Progenitor cell of endocrine pancreas (in vitro differentiated cells): ENCODE data around the gene PYGO1. TPM values are rescaled to one million over a fixed set of nuclear protein-coding genes. Genes with fewer than 3 reads are reported as not detected.

Experiments used
- DNase-seq: peaks from one replicate; pipeline ENCODE4 v3.0.0; 2021; ENCODE audit warnings: low spot score; ENCODE audit not compliant: unreplicated experiment
- H3K27ac Mint-ChIP-seq: 2 replicates; pipeline ENCODE4 v1.8.0; 2021; ENCODE audit warnings: mild to moderate bottlenecking, moderate library complexity, mixed read lengths
- H3K27me3 Mint-ChIP-seq: 2 replicates; pipeline ENCODE4 v1.8.0; 2021; ENCODE audit warnings: mixed read lengths
- H3K36me3 Mint-ChIP-seq: 2 replicates; pipeline ENCODE4 v1.8.0; 2022; ENCODE audit warnings: mixed read lengths; ENCODE audit not compliant: insufficient read depth
- H3K4me1 Mint-ChIP-seq: 2 replicates; pipeline ENCODE4 v1.8.0; 2021; ENCODE audit warnings: low read depth, mixed read lengths
- H3K4me3 Mint-ChIP-seq: 2 replicates; pipeline ENCODE4 v1.8.0; 2021; ENCODE audit warnings: low read depth, mild to moderate bottlenecking, moderate library complexity, mixed read lengths
- H3K9me3 Mint-ChIP-seq: 2 replicates; pipeline ENCODE4 v1.8.0; 2021; ENCODE audit warnings: low read depth, mixed read lengths
- CTCF ChIP-seq: fragments of 200-600 bp; sonication (generic); IDR thresholded peaks from one replicate; pipeline ENCODE4 v1.5.0; 2021; ENCODE audit warnings: antibody characterized with exemption, mild to moderate bottlenecking; ENCODE audit not compliant: unreplicated experiment
- total RNA-seq: library from RNA; stranded (reverse); gene quantifications from 2 replicates; pipeline ENCODE4 v1.2.1, GENCODE V29; 2021

PYGO1 gene
- total RNA-seq, 1 donor from 2014 or later, result 19.9 TPM

GRCh38 chr15:55522742-55523450 is 65.2 kb downstream of the PYGO1 start:
- peaks cover 8% of the 10 kb centered on the region for H3K27me3 Mint-ChIP-seq
- no peaks in the 10 kb centered on the region for H3K4me1 Mint-ChIP-seq
- no peak for TF ChIP-seq CTCF
- DNase-seq, result no peak
- no peaks in the 10 kb centered on the region for H3K36me3 Mint-ChIP-seq
- H3K27ac Mint-ChIP-seq, result no peak overlapping the region
- H3K4me3 Mint-ChIP-seq, result no peak overlapping the region
- H3K9me3 Mint-ChIP-seq, result peaks cover 23% of the 10 kb centered on the region

- peak; percentile 45 for TF ChIP-seq CTCF
- peaks cover 20% of the 10 kb centered on the region for H3K9me3 Mint-ChIP-seq
Measured at GRCh38 chr15:55518641-55519040, 69.5 kb downstream of the PYGO1 start.

GRCh38 chr15:55518009-55518408 is 70.1 kb downstream of the PYGO1 start:
- Mint-ChIP-seq H3K4me3 (no peak overlapping the region), H3K27me3 (peaks cover 3% of the 10 kb centered on the region), H3K4me1 (no peaks in the 10 kb centered on the region), H3K9me3 (peaks cover 20% of the 10 kb centered on the region), H3K27ac (no peak overlapping the region), H3K36me3 (no peaks in the 10 kb centered on the region)
- no peak for DNase-seq
- TF ChIP-seq CTCF, result no peak

More at GRCh38 chr15:55518641-55519040, 69.5 kb downstream of the PYGO1 start:
- H3K4me3 Mint-ChIP-seq, result no peak overlapping the region
- H3K27ac Mint-ChIP-seq, result no peak overlapping the region
- peaks cover 7% of the 10 kb centered on the region for H3K27me3 Mint-ChIP-seq
- DNase-seq, result no peak
- H3K4me1 Mint-ChIP-seq, result no peaks in the 10 kb centered on the region
- H3K36me3 Mint-ChIP-seq, result no peaks in the 10 kb centered on the region

- DNase-seq, result no peak
- TF ChIP-seq CTCF, result no peak
- H3K4me1 Mint-ChIP-seq, result no peaks in the 10 kb centered on the region
- no peaks in the 10 kb centered on the region for H3K36me3 Mint-ChIP-seq
- no peak overlapping the region for H3K4me3 Mint-ChIP-seq
- peaks cover 6% of the 10 kb centered on the region for H3K9me3 Mint-ChIP-seq
- H3K27ac Mint-ChIP-seq, result no peak overlapping the region
- no peaks in the 10 kb centered on the region for H3K27me3 Mint-ChIP-seq
Measured at GRCh38 chr15:55515991-55516776, 72.0 kb downstream of the PYGO1 start.

- no peak for TF ChIP-seq CTCF
- H3K4me3 Mint-ChIP-seq, result no peak overlapping the region
- H3K4me1 Mint-ChIP-seq, result no peaks in the 10 kb centered on the region
- no peak for DNase-seq
- no peaks in the 10 kb centered on the region for H3K36me3 Mint-ChIP-seq
- H3K9me3 Mint-ChIP-seq, result no peaks in the 10 kb centered on the region
- H3K27me3 Mint-ChIP-seq, result no peaks in the 10 kb centered on the region
- no peak overlapping the region for H3K27ac Mint-ChIP-seq
Measured at GRCh38 chr15:55515491-55515890, 72.7 kb downstream of the PYGO1 start.
